ENCODE data around the gene DICER1. TPM values are rescaled to one million over a fixed set of nuclear protein-coding genes. Genes with fewer than 3 reads are reported as not detected.

The DICER1 gene
- total and polyA plus RNA-seq, 2 donors (not counting 1 experiment from before 2014, with no cell fraction given), result 15.4 to 90.4 TPM

DNA sequence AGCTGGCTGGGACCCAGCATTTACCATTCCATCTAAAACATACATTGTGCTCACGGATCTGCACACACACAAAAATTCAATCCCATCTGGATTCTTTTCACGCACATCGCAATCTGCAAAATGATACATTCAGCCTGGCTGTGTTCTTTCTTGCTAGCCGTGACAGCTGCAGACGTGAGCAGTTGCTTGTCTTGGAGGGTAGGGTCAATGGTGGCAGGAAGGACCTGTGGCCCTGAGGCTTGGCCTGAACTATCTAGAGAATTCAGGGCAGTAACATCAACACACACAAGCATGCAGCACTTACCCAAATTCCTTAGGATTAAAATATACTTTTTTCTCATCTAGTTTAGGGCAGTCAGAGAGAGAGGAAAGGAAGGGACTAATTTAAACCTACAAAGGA is 72.0 kb downstream of the DICER1 start:
- H3K27ac Mint-ChIP-seq, result no peak overlapping the region
- no peak for TF ChIP-seq EZH2 (IDR thresholded peaks at IDR 0.05; ENCODE audit: borderline replicate concordance, insufficient read depth, low read depth, low read length, poor library complexity, severe bottlenecking)
- TF ChIP-seq, protein P1, sequence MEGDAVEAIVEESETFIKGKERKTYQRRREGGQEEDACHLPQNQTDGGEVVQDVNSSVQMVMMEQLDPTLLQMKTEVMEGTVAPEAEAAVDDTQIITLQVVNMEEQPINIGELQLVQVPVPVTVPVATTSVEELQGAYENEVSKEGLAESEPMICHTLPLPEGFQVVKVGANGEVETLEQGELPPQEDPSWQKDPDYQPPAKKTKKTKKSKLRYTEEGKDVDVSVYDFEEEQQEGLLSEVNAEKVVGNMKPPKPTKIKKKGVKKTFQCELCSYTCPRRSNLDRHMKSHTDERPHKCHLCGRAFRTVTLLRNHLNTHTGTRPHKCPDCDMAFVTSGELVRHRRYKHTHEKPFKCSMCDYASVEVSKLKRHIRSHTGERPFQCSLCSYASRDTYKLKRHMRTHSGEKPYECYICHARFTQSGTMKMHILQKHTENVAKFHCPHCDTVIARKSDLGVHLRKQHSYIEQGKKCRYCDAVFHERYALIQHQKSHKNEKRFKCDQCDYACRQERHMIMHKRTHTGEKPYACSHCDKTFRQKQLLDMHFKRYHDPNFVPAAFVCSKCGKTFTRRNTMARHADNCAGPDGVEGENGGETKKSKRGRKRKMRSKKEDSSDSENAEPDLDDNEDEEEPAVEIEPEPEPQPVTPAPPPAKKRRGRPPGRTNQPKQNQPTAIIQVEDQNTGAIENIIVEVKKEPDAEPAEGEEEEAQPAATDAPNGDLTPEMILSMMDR (IDR thresholded peaks at IDR 0.05), result no peak
- no peaks in the 10 kb centered on the region for H3K79me2 ChIP-seq (ENCODE audit: control insufficient read depth, insufficient read depth, low read length)
- H3K4me1 ChIP-seq (ENCODE audit: control insufficient read depth in 2 of 2, insufficient read depth in 2 of 2, low read length in 2 of 2), result no peaks in the 10 kb centered on the region
- DNase-seq (no peak), ATAC-seq (ENCODE audit: low read depth) (no peak)
- no peaks in the 10 kb centered on the region for H3K9me3 Mint-ChIP-seq (ENCODE audit: insufficient read depth)
- H3K9ac ChIP-seq (ENCODE audit: low read length), result no peak overlapping the region
- POLR2A ChIA-PET, result no interaction called here
- H3K27me3 ChIP-seq (replicated peaks in 1 of 4; ENCODE audit: control extremely low read depth in 1 of 4, control insufficient read depth in 3 of 4, insufficient read depth in 4 of 4, low read length in 3 of 4), result no peaks in the 10 kb centered on the region
- peaks cover 3 to 29% of the 10 kb centered on the region in 2 experiments for H3K36me3 ChIP-seq (replicated peaks in 1 of 2; ENCODE audit: control extremely low read depth in 1 of 2, control insufficient read depth in 1 of 2, extremely low read depth in 1 of 2, insufficient read depth in 2 of 2, low read length in 1 of 2)
- no peak overlapping the region for H3K4me3 Mint-ChIP-seq
- no peak overlapping the region for H3K27ac ChIP-seq (ENCODE audit: low read length in 2 of 2)
- intact Hi-C loops (cut with micrococcal nuclease), result no loop called here
- H4K20me1 ChIP-seq (ENCODE audit: control insufficient read depth, insufficient read depth, low read length, poor library complexity, severe bottlenecking), result no peaks in the 10 kb centered on the region
- no peak overlapping the region for H3K4me2 ChIP-seq (replicated peaks; ENCODE audit: low read depth, low read length, poor library complexity, severe bottlenecking)
- H3K4me3 ChIP-seq (ENCODE audit: control extremely low read depth in 1 of 5, extremely low read depth in 1 of 5, insufficient read depth in 1 of 5, low read depth in 2 of 5, low read length in 4 of 5), result no peak overlapping the region
- no CpG with 5 or more reads among the region's 5 CpGs for WGBS (ENCODE audit: insufficient coverage)
- no peaks in the 10 kb centered on the region for H3K9me3 ChIP-seq (ENCODE audit: control extremely low read depth in 1 of 3, control insufficient read depth in 2 of 3, insufficient read depth in 1 of 3, low read length in 2 of 3)
- no peaks in the 10 kb centered on the region for H3K27me3 Mint-ChIP-seq
- CTCF ChIA-PET, result no interaction called here
- no peaks in the 10 kb centered on the region for H3K4me1 Mint-ChIP-seq
- no peak overlapping the region for H2AFZ ChIP-seq (ENCODE audit: insufficient read depth, low read depth, low read length, poor library complexity, severe bottlenecking)

DNA sequence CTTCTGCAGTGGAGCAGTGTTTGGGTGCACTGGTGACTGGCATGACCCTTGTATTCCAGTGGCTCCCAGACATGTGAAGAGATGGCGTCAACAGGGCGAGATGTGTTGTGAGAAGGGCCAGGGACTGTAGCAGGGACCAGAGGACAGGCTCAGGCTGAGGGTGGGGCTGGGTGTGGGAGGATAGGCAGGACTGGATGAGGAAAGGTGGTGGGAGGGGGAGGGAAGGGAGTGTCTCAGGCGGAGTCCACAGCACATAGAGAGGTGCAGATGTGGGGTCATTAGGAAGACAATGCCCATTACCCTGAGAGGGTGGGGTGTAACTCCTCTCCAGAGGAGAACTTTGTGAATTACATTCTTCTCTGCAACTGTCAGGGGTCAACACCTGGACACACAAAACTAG is 78.5 kb downstream of the DICER1 start:
- no peak overlapping the region for H2AFZ ChIP-seq (ENCODE audit: insufficient read depth, low read depth, low read length, poor library complexity, severe bottlenecking)
- H3K9me3 ChIP-seq (ENCODE audit: control extremely low read depth in 1 of 3, control insufficient read depth in 2 of 3, insufficient read depth in 1 of 3, low read length in 2 of 3), result peaks cover 0 to 9% (median 0%) of the 10 kb centered on the region in 3 donors
- intact Hi-C loops (cut with micrococcal nuclease), result no loop called here
- H3K4me1 ChIP-seq (ENCODE audit: control insufficient read depth in 2 of 2, insufficient read depth in 2 of 2, low read length in 2 of 2), result no peaks in the 10 kb centered on the region
- WGBS (ENCODE audit: insufficient coverage), result 58% methylated on average over 2 of the region's 3 CpGs
- H3K27me3 ChIP-seq (replicated peaks in 1 of 4; ENCODE audit: control extremely low read depth in 1 of 4, control insufficient read depth in 3 of 4, insufficient read depth in 4 of 4, low read length in 3 of 4), result no peaks in the 10 kb centered on the region
- ChIA-PET POLR2A (no interaction called here), CTCF (no interaction called here)
- H3K27me3 Mint-ChIP-seq, result peaks cover 9% of the 10 kb centered on the region
- H3K9me3 Mint-ChIP-seq (ENCODE audit: insufficient read depth), result peaks cover 2% of the 10 kb centered on the region
- no peak overlapping the region for H3K4me2 ChIP-seq (replicated peaks; ENCODE audit: low read depth, low read length, poor library complexity, severe bottlenecking)
- H3K27ac Mint-ChIP-seq, result no peak overlapping the region
- H3K4me3 Mint-ChIP-seq, result no peak overlapping the region
- H3K36me3 ChIP-seq (replicated peaks in 1 of 2; ENCODE audit: control extremely low read depth in 1 of 2, control insufficient read depth in 1 of 2, extremely low read depth in 1 of 2, insufficient read depth in 2 of 2, low read length in 1 of 2), result no peaks in the 10 kb centered on the region
- ATAC-seq (ENCODE audit: low read depth) (no peak), DNase-seq (no peak)
- H3K27ac ChIP-seq (ENCODE audit: low read length in 2 of 2), result no peak overlapping the region
- TF ChIP-seq, protein P1 (IDR thresholded peaks at IDR 0.05), result no peak
- no peak for TF ChIP-seq EZH2 (IDR thresholded peaks at IDR 0.05; ENCODE audit: borderline replicate concordance, insufficient read depth, low read depth, low read length, poor library complexity, severe bottlenecking)
- H3K79me2 ChIP-seq (ENCODE audit: control insufficient read depth, insufficient read depth, low read length), result no peaks in the 10 kb centered on the region
- H3K9ac ChIP-seq (ENCODE audit: low read length), result no peak overlapping the region
- no peak overlapping the region for H3K4me3 ChIP-seq (ENCODE audit: control extremely low read depth in 1 of 5, extremely low read depth in 1 of 5, insufficient read depth in 1 of 5, low read depth in 2 of 5, low read length in 4 of 5)
- no peaks in the 10 kb centered on the region for H3K4me1 Mint-ChIP-seq
- H4K20me1 ChIP-seq (ENCODE audit: control insufficient read depth, insufficient read depth, low read length, poor library complexity, severe bottlenecking), result no peaks in the 10 kb centered on the region

All from B cell (primary cell).